Fibroblast of skin of left biceps (primary cell): ENCODE data around the gene ARHGEF25.
"Not testable (repeated sequence)": the region's sequence is repeated elsewhere in the genome, so short reads cannot be mapped to it uniquely, and the experiment has no call there.

ENCODE experiments used
- DNase-seq, 2 experiments: peaks; one replicate each; pipeline ENCODE4 v3.0.0-alpha.2; 2013; ENCODE audit warnings: low read depth in 2 of 2

Gene ARHGEF25

GRCh38 chr12:57611108-57611826 lies at the start of gene ARHGEF25:
ARHGEF25 (plus strand) TSS chr12:57611435; CDS start chr12:57611895, 460 bp downstream.
- DNase-seq, result peak; percentile 24 to 39

GRCh38 chr12:57563358-57563757 lies 47.9 kb upstream of the ARHGEF25 start:
- no peak for DNase-seq

GRCh38 chr12:57564178-57564740 lies 47.0 kb upstream of the ARHGEF25 start:
- no peak for DNase-seq

GRCh38 chr12:57568838-57569237 lies 42.4 kb upstream of the ARHGEF25 start:
- DNase-seq, result no peak

- no peak for DNase-seq
Measured at GRCh38 chr12:57569858-57570257, 41.4 kb upstream of the ARHGEF25 start.

- not testable (repeated sequence) for DNase-seq
Measured at GRCh38 chr12:57570438-57570837, 40.8 kb upstream of the ARHGEF25 start.

- no peak for DNase-seq
Measured at GRCh38 chr12:57571926-57572762, 39.1 kb upstream of the ARHGEF25 start.

GRCh38 chr12:57574795-57575194 lies 36.4 kb upstream of the ARHGEF25 start:
- no peak for DNase-seq

GRCh38 chr12:57575771-57576612 lies 35.2 kb upstream of the ARHGEF25 start:
- no peak for DNase-seq

GRCh38 chr12:57576613-57577160 lies 34.5 kb upstream of the ARHGEF25 start:
- DNase-seq, result no peak

- DNase-seq, result no peak
Measured at GRCh38 chr12:57577981-57578758, 33.1 kb upstream of the ARHGEF25 start.

GRCh38 chr12:57579011-57579410 lies 32.2 kb upstream of the ARHGEF25 start:
- no peak for DNase-seq

GRCh38 chr12:57579677-57580465 lies 31.4 kb upstream of the ARHGEF25 start:
- DNase-seq, result no peak

- no peak for DNase-seq
Measured at GRCh38 chr12:57580466-57580795, 30.8 kb upstream of the ARHGEF25 start.

GRCh38 chr12:57581802-57582201 lies 29.4 kb upstream of the ARHGEF25 start:
- no peak for DNase-seq

- DNase-seq, result no peak
Measured at GRCh38 chr12:57582440-57582839, 28.8 kb upstream of the ARHGEF25 start.

GRCh38 chr12:57583008-57583831 lies 28.0 kb upstream of the ARHGEF25 start:
- peak; percentile 41 to 45 for DNase-seq

GRCh38 chr12:57584050-57584449 lies 27.2 kb upstream of the ARHGEF25 start:
- no peak for DNase-seq

GRCh38 chr12:57584690-57585089 lies 26.5 kb upstream of the ARHGEF25 start:
- no peak for DNase-seq
